HG02938 (cell line): ENCODE measurements around the gene CTNNA2.
"Not testable (repeated sequence)": the region's sequence is repeated elsewhere in the genome, so short reads cannot be mapped to it uniquely, and the experiment has no call there.

ENCODE experiments used
- ATAC-seq: cut with Tn5 transposase; IDR thresholded peaks from one replicate; pipeline ENCODE4 v1.9.1; 2021; ENCODE audit warnings: mild to moderate bottlenecking, moderate library complexity; ENCODE audit not compliant: unreplicated experiment

The CTNNA2 gene

GRCh38 chr2:80016171-80016570 lies 503.3 kb downstream of the CTNNA2 start:
- no peak for ATAC-seq

GRCh38 chr2:80019571-80020460 lies 507.0 kb downstream of the CTNNA2 start:
- ATAC-seq = no peak

GRCh38 chr2:80022018-80022417 lies 509.2 kb downstream of the CTNNA2 start:
- no peak for ATAC-seq

GRCh38 chr2:80026040-80026729 lies 513.3 kb downstream of the CTNNA2 start:
- ATAC-seq = no peak

DNA sequence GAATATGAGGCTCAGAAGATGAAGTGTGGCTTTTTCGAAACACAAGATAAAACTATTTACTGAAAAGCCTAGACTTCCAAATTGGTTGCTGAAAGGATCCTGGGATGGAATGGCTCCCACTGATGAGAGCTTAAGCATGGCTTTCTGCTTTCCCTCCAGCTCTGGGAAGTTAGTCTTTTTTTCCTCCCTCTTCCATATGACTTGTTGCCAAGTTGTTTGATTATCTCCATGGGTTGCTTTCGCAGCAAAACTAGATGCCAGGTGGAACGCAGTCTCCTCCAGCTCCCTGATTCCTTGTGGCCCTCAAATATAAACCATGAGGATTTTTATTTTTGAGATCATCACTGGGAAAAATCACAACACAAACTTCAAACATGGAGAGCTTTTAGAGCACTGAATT lies 515.2 kb downstream of the CTNNA2 start:
- ATAC-seq = no peak

GRCh38 chr2:80028584-80028983 lies 515.7 kb downstream of the CTNNA2 start:
- ATAC-seq = no peak

DNA sequence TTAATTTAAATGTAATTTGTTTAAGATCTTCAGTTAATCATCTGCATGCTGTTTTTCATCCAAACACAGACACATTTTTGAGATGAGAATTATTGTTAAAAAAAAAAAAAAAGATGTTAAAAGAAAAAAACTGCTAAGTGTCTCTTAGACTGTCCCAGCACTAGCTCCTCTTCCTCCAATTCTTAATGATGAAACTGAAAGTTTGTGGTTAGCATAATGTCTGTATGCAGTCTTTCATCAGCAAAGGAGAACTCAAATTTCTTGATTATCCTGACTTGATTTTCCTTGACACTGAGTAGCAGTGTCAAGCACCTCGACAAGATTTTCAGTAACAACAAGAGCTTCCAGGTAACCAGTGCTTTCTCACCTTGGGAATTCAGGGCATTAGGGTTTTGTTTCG lies 517.3 kb downstream of the CTNNA2 start:
- no peak for ATAC-seq

GRCh38 chr2:80032684-80033083 lies 519.8 kb downstream of the CTNNA2 start:
- ATAC-seq = not testable (repeated sequence)

GRCh38 chr2:80035749-80036285 lies 523.0 kb downstream of the CTNNA2 start:
- no peak for ATAC-seq

DNA sequence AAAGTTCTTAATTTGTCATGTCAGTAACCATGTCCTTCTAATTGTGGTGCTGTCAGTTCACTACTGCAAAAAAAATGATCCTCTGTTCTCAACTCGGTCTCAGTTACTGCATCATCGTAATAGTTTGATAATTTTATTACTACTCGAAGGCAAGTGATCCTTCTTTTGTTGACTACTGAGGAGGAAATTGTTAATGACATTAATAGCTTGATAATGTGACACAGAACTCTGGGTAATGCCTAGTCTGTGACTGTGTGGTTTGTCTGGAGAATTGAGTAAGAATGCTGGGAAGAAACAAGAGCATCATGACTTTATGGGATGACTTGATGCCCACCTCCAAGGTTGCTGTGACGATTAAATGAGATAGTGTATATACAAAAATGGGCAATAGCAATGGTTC lies 524.5 kb downstream of the CTNNA2 start:
- no peak for ATAC-seq

DNA sequence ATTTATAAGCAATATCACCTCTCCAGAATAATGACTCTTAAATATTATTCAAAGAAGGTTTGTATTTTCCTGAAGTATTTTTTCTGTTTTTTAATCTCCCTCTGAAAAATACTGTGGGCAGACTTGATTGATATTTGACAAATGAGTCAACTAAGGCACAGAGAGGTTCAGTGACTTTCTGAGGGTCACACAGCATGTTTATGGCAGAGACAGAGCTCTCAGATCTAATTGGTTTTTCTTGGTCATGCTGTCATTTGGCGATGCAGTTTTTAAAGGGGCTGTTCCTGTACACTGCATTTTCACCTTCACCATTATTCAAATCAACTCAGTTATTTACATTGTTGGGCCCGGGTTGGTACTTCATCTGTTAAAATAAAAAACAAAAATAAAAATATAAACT lies 527.4 kb downstream of the CTNNA2 start:
- ATAC-seq = no peak

DNA sequence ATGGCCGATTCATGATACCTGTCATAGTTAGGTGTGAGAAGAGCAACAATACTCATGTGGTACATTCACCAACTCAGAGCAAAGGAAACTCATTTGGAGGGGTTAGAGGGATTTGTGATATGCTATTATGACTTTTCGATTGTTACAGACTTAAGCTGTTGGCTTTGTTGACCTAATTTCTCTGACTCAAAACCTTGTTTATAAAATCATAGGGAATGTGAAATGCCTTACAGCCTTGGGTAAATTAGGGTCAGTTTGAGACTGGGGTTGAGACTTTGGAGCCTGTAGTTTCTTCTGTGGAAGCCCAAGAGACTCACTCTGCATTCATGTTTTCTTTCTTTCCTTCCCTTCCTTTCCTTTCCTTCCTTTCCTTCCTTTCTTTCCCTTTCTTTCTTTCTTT lies 529.8 kb downstream of the CTNNA2 start:
- ATAC-seq = no peak

GRCh38 chr2:80048296-80048695 lies 535.4 kb downstream of the CTNNA2 start:
- ATAC-seq = no peak

DNA sequence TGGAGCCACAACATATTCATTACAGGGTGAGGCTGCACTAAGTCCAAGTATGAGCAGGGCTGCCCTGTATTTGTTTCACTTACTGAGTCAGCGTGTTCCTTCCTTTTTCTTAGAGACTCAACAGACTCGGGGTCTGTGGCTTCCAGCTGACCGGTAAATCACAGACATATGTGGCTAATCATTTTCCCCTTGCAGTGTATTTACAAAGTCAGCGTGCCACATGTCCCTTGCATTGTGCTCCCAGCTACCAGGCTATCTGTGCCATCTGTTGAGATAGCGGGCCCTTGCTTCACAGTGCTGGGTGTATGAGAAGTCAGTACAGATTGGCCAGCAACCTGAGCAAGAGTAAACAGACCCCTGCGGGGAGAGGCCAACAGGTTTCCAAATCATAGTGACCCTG lies 537.4 kb downstream of the CTNNA2 start:
- no peak for ATAC-seq

GRCh38 chr2:80053522-80054345 lies 540.9 kb downstream of the CTNNA2 start:
- no peak for ATAC-seq

DNA sequence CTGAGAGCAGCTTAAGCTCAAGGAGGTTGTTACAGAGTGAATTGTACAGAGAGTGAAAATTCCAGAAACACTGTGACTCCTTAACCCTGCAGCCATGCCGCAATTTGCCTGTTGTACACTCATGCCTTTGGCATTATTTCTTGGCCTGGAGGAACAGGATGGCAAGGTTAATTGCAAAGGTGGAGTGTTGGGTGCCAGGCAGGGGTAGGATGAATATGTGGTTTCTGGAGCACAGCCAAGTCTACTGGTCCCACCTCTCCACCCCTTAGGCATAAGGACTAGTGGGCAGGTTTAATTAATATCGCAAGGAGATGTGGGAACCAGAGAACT lies 541.5 kb downstream of the CTNNA2 start:
- ATAC-seq = no peak

DNA sequence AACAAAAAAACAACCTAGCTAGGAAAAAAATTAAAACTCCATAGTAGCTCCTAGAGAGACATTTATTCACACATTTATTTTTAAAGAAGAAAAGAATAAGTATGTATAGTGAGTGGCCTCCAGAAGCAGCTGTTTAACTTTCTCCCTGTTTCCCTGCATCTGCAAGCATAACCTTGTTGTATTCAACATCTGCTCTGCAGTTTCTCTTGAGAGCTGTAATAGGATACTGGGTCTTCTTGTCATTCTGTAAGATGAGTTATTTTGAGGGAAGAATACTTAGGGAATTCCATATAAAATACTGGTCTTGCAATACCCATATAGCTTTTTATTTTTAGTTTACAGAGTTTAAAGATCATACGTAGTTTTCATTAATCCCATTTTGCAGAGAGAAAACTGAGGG lies 545.1 kb downstream of the CTNNA2 start:
- no peak for ATAC-seq

DNA sequence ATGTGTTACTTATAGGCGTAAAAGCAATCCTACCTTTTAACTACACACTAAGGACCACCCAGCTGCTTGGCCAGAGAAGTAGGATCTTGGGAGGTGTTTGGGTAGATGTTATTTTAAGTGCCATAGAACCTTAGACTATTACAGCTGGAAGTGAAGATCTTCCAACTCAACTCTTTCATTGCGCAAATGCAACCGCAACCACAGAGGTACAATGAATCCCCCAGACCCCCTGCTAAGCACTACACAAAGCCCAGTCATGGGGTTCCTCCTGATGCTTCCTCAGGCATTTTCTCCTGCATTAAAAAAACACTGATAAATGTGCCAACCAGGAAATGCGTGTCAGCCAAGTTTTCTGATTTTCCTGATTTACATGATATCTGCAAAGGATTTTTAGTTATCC lies 545.7 kb downstream of the CTNNA2 start:
- no peak for ATAC-seq

GRCh38 chr2:80059447-80059846 lies 546.6 kb downstream of the CTNNA2 start:
- no peak for ATAC-seq

- no peak for ATAC-seq
Observed at GRCh38 chr2:80061881-80062280, 549.0 kb downstream of the CTNNA2 start.

DNA sequence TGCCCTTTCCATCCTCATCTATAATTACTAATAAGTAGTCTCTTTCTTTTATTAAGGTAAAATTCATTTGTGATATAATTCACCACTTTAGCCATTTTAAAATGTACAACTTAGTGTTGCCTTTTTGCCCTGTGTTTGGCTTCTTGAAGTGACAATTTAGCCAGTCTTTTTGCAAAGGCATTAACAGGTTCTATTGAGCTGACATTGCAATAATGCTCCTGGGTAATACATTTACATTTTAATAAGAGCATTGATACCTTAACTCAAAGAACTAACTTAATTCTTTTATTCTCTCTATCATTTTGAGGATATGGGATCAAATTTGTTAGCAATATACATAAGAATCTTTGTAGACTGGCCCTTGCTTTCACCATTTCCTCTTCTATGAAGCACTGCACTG lies 549.4 kb downstream of the CTNNA2 start:
- ATAC-seq = no peak
